Uterus (tissue), 2 donors: Measurements from ENCODE around the gene ZBTB49.

ENCODE experiments used
- CTCF ChIP-seq, 4 experiments: fragments of 200-600 bp in 2 of 4; fragments of 450-650 bp in 2 of 4; sonication (generic) in 2 of 4; IDR thresholded peaks; one replicate each; pipeline ENCODE4 v1.5.1; 2016 to 2019; ENCODE audit warnings: antibody characterized with exemption in 4 of 4, mild to moderate bottlenecking in 2 of 4, moderate library complexity in 1 of 4
- POLR2A ChIP-seq, 2 donors: fragments of 450-650 bp; IDR thresholded peaks; one replicate each; pipeline ENCODE4 v1.6.1; 2016; ENCODE audit warnings: antibody characterized with exemption in 2 of 2, mild to moderate bottlenecking in 1 of 2, moderate library complexity in 1 of 2

GRCh38 chr4:4332529-4332928 is 42.5 kb downstream of the ZBTB49 start:
- TF ChIP-seq CTCF (IDR thresholded peaks at IDR 0.05) (no peak), POLR2A (IDR thresholded peaks at IDR 0.05) (no peak)
